Measurements from ENCODE around the gene LBP. TPM values are rescaled to one million over a fixed set of nuclear protein-coding genes. Genes with fewer than 3 reads are reported as not detected.

LBP gene, protein sequence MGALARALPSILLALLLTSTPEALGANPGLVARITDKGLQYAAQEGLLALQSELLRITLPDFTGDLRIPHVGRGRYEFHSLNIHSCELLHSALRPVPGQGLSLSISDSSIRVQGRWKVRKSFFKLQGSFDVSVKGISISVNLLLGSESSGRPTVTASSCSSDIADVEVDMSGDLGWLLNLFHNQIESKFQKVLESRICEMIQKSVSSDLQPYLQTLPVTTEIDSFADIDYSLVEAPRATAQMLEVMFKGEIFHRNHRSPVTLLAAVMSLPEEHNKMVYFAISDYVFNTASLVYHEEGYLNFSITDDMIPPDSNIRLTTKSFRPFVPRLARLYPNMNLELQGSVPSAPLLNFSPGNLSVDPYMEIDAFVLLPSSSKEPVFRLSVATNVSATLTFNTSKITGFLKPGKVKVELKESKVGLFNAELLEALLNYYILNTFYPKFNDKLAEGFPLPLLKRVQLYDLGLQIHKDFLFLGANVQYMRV
- total RNA-seq: not detected
- polyA plus RNA-seq: not detected

- ChIA-PET CTCF (ENCODE audit: partially characterized antibody) (no interaction called here), POLR2A (ENCODE audit: partially characterized antibody) (no interaction called here)
- no peak within 1 kb of the TSS for H3K27ac Mint-ChIP-seq
- no peak within 1 kb of the TSS for H3K4me3 Mint-ChIP-seq
- no peak within 1 kb of the TSS for H3K27ac ChIP-seq (ENCODE audit: low read depth, low read length)
- H3K27me3 ChIP-seq (ENCODE audit: insufficient read depth, low read length): no peaks in the 10 kb centered on the region
- no peaks in the 10 kb centered on the region for H3K36me3 Mint-ChIP-seq
- no peaks in the 10 kb centered on the region for H3K9me3 ChIP-seq (ENCODE audit: control insufficient read depth in 1 of 2, low read length in 2 of 2)
- no peaks in the 10 kb centered on the region for H3K36me3 ChIP-seq (ENCODE audit: insufficient read depth, low read length)
- no peak within 1 kb of the TSS for H3K4me3 ChIP-seq (ENCODE audit: low read length in 2 of 2)
- no peaks in the 10 kb centered on the region for H3K9me3 Mint-ChIP-seq
- H3K4me1 Mint-ChIP-seq: peaks cover 0 to 3% (median 0%) of the 10 kb centered on the region in 4 donors
- H3K27me3 Mint-ChIP-seq: peaks cover 3 to 4% of the 10 kb centered on the region in 2 donors
- intact Hi-C loops (cut with micrococcal nuclease): no loop called here
- H3K4me1 ChIP-seq (ENCODE audit: insufficient read depth, low read length): no peaks in the 10 kb centered on the region
- no peak for DNase-seq
These were observed at the start of gene LBP for GRCh38 chr20:38346247-38346651. Gene LBP, plus strand, starts transcription at chr20:38346482. Its CDS starts 35 bp downstream, at chr20:38346517.

GRCh38 chr20:38297916-38298674 is 48.2 kb upstream of the LBP start:
- no peaks in the 10 kb centered on the region for H3K27me3 ChIP-seq (ENCODE audit: insufficient read depth, low read length)
- no peak overlapping the region for H3K4me3 ChIP-seq (ENCODE audit: low read length in 2 of 2)
- H3K4me1 Mint-ChIP-seq: peaks cover under 1 to 2% (median under 1%) of the 10 kb centered on the region in 4 donors
- H3K27me3 Mint-ChIP-seq: peaks cover 14 to 39% of the 10 kb centered on the region in 2 donors
- H3K36me3 Mint-ChIP-seq: no peaks in the 10 kb centered on the region
- H3K9me3 ChIP-seq (ENCODE audit: control insufficient read depth in 1 of 2, low read length in 2 of 2): no peaks in the 10 kb centered on the region
- ChIA-PET CTCF (ENCODE audit: partially characterized antibody) (no interaction called here), POLR2A (ENCODE audit: partially characterized antibody) (no interaction called here)
- H3K4me1 ChIP-seq (ENCODE audit: insufficient read depth, low read length): no peaks in the 10 kb centered on the region
- H3K27ac ChIP-seq (ENCODE audit: low read depth, low read length): no peak overlapping the region
- DNase-seq: no peak
- H3K27ac Mint-ChIP-seq: no peak overlapping the region
- no peaks in the 10 kb centered on the region for H3K9me3 Mint-ChIP-seq
- no peak overlapping the region for H3K4me3 Mint-ChIP-seq
- intact Hi-C loops (cut with micrococcal nuclease): no loop called here
- no peaks in the 10 kb centered on the region for H3K36me3 ChIP-seq (ENCODE audit: insufficient read depth, low read length)

GRCh38 chr20:38298768-38299288 is 47.5 kb upstream of the LBP start:
- Mint-ChIP-seq H3K4me3 (peak overlapping the region in 1 of 8 donors; percentile 4), H3K36me3 (no peaks in the 10 kb centered on the region), H3K4me1 (peaks cover 7 to 9% (median 8%) of the 10 kb centered on the region in 4 donors), H3K27me3 (peaks cover 16 to 43% of the 10 kb centered on the region in 2 donors), H3K9me3 (no peaks in the 10 kb centered on the region), H3K27ac (peak overlapping the region in 1 of 7 donors; percentile 23)
- Histone ChIP-seq H3K27me3 (ENCODE audit: insufficient read depth, low read length) (no peaks in the 10 kb centered on the region), H3K4me1 (ENCODE audit: insufficient read depth, low read length) (peaks cover 4% of the 10 kb centered on the region), H3K27ac (ENCODE audit: low read depth, low read length) (no peak overlapping the region), H3K4me3 (ENCODE audit: low read length in 2 of 2) (no peak overlapping the region), H3K36me3 (ENCODE audit: insufficient read depth, low read length) (no peaks in the 10 kb centered on the region), H3K9me3 (ENCODE audit: control insufficient read depth in 1 of 2, low read length in 2 of 2) (no peaks in the 10 kb centered on the region)
- CTCF ChIA-PET (ENCODE audit: partially characterized antibody): no interaction called here
- intact Hi-C loops (cut with micrococcal nuclease): no loop called here
- POLR2A ChIA-PET (ENCODE audit: partially characterized antibody): no interaction called here
- no peak for DNase-seq

DNA sequence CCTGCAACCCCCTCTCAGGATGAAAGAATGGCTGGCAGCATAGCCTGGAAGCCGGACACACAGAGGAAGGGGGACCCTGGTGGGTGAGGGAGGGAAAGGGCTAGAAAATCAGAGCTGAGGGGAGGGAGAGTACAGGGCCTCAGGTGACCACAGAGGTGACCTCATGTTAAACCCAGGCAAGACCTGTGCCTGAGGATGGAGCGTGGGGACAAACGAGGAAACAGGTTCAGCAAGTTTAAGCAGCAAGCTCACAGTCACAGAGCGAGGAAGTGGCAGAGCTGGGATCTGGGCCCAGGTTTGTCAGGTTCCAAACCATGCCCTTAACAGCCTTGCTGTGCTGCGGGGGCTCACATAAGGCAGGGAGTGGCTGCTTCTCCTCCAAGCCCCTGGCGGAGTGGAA is 46.3 kb upstream of the LBP start:
- Mint-ChIP-seq H3K27ac (no peak overlapping the region), H3K9me3 (no peaks in the 10 kb centered on the region), H3K27me3 (peaks cover 22 to 49% of the 10 kb centered on the region in 2 donors), H3K36me3 (no peaks in the 10 kb centered on the region), H3K4me1 (peaks cover 9 to 19% (median 14%) of the 10 kb centered on the region in 4 donors), H3K4me3 (no peak overlapping the region)
- H3K27ac ChIP-seq (ENCODE audit: low read depth, low read length): no peak overlapping the region
- H3K9me3 ChIP-seq (ENCODE audit: control insufficient read depth in 1 of 2, low read length in 2 of 2): no peaks in the 10 kb centered on the region
- H3K4me1 ChIP-seq (ENCODE audit: insufficient read depth, low read length): peaks cover 11% of the 10 kb centered on the region
- no peak overlapping the region for H3K4me3 ChIP-seq (ENCODE audit: low read length in 2 of 2)
- H3K36me3 ChIP-seq (ENCODE audit: insufficient read depth, low read length): no peaks in the 10 kb centered on the region
- intact Hi-C loops (cut with micrococcal nuclease): no loop called here
- ChIA-PET CTCF (ENCODE audit: partially characterized antibody) (no interaction called here), POLR2A (ENCODE audit: partially characterized antibody) (no interaction called here)
- peaks cover 10% of the 10 kb centered on the region for H3K27me3 ChIP-seq (ENCODE audit: insufficient read depth, low read length)
- DNase-seq: no peak

DNA sequence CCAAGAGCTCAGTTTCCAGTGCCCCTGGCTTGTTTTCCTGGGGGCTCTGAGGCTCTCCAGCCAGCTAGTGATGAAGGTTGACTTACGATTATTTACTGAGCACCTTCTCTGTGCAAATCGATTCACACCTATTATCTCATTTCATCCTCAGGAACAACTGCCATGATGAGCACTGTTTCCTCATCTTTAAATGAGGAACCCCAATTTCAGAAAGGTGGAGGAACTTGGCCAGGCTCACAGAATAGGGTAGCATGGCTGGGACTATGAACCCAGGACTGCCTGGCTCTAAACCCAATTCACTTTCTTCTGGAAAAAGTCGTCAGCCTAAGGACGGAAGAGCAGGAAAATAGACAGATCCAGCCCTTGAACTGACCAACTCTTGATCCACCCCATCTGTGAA is 45.8 kb upstream of the LBP start:
- Histone ChIP-seq H3K27me3 (ENCODE audit: insufficient read depth, low read length) (peaks cover 13% of the 10 kb centered on the region), H3K9me3 (ENCODE audit: control insufficient read depth in 1 of 2, low read length in 2 of 2) (no peaks in the 10 kb centered on the region), H3K4me1 (ENCODE audit: insufficient read depth, low read length) (peaks cover 11% of the 10 kb centered on the region), H3K27ac (ENCODE audit: low read depth, low read length) (no peak overlapping the region), H3K4me3 (ENCODE audit: low read length in 2 of 2) (no peak overlapping the region), H3K36me3 (ENCODE audit: insufficient read depth, low read length) (no peaks in the 10 kb centered on the region)
- Mint-ChIP-seq H3K4me3 (no peak overlapping the region), H3K27ac (no peak overlapping the region), H3K4me1 (peaks cover 9 to 19% (median 14%) of the 10 kb centered on the region in 4 donors), H3K27me3 (peaks cover 21 to 47% of the 10 kb centered on the region in 2 donors), H3K9me3 (no peaks in the 10 kb centered on the region), H3K36me3 (no peaks in the 10 kb centered on the region)
- intact Hi-C loops (cut with micrococcal nuclease): no loop called here
- CTCF ChIA-PET (ENCODE audit: partially characterized antibody): interaction anchor here (0.8 kb wide), 1 partner anchor 9 kb away, joined by 3 read pairs; no protein-coding TSS in a partner anchor
- no peak for DNase-seq
- POLR2A ChIA-PET (ENCODE audit: partially characterized antibody): no interaction called here

- Mint-ChIP-seq H3K4me3 (no peak overlapping the region), H3K36me3 (no peaks in the 10 kb centered on the region), H3K27me3 (peaks cover 23 to 44% of the 10 kb centered on the region in 2 donors), H3K4me1 (peaks cover 9 to 19% (median 14%) of the 10 kb centered on the region in 4 donors), H3K9me3 (no peaks in the 10 kb centered on the region), H3K27ac (no peak overlapping the region)
- Histone ChIP-seq H3K27ac (ENCODE audit: low read depth, low read length) (no peak overlapping the region), H3K9me3 (ENCODE audit: control insufficient read depth in 1 of 2, low read length in 2 of 2) (no peaks in the 10 kb centered on the region), H3K4me3 (ENCODE audit: low read length in 2 of 2) (no peak overlapping the region), H3K4me1 (ENCODE audit: insufficient read depth, low read length) (peaks cover 11% of the 10 kb centered on the region), H3K27me3 (ENCODE audit: insufficient read depth, low read length) (peaks cover 14% of the 10 kb centered on the region), H3K36me3 (ENCODE audit: insufficient read depth, low read length) (no peaks in the 10 kb centered on the region)
- DNase-seq: no peak
- CTCF ChIA-PET (ENCODE audit: partially characterized antibody): no interaction called here
- POLR2A ChIA-PET (ENCODE audit: partially characterized antibody): no interaction called here
- intact Hi-C loops (cut with micrococcal nuclease): no loop called here
These were observed 45.0 kb upstream of the LBP start for GRCh38 chr20:38301309-38301708.

GRCh38 chr20:38302786-38303185 is 43.5 kb upstream of the LBP start:
- intact Hi-C loops (cut with micrococcal nuclease): no loop called here

More at GRCh38 chr20:38302786-38303185, 43.5 kb upstream of the LBP start:
- Histone ChIP-seq H3K27ac (ENCODE audit: low read depth, low read length) (no peak overlapping the region), H3K9me3 (ENCODE audit: control insufficient read depth in 1 of 2, low read length in 2 of 2) (no peaks in the 10 kb centered on the region), H3K4me3 (ENCODE audit: low read length in 2 of 2) (no peak overlapping the region), H3K4me1 (ENCODE audit: insufficient read depth, low read length) (peaks cover 11% of the 10 kb centered on the region), H3K36me3 (ENCODE audit: insufficient read depth, low read length) (no peaks in the 10 kb centered on the region), H3K27me3 (ENCODE audit: insufficient read depth, low read length) (peaks cover 14% of the 10 kb centered on the region)
- no peak for DNase-seq
- Mint-ChIP-seq H3K4me3 (peak overlapping the region in 1 of 8 donors; percentile 42), H3K36me3 (no peaks in the 10 kb centered on the region), H3K4me1 (peaks cover 9 to 19% (median 14%) of the 10 kb centered on the region in 4 donors), H3K27me3 (peaks cover 25 to 45% of the 10 kb centered on the region in 2 donors), H3K27ac (no peak overlapping the region), H3K9me3 (no peaks in the 10 kb centered on the region)
- CTCF ChIA-PET (ENCODE audit: partially characterized antibody): no interaction called here
- POLR2A ChIA-PET (ENCODE audit: partially characterized antibody): interaction anchor here (0.5 kb wide), 1 partner anchor 317 kb away, joined by 3 read pairs; no protein-coding TSS in a partner anchor

Data from CD4-positive, alpha-beta memory T cell (primary cell).